GM03348 (cell line): ENCODE results near the gene LIMS2.

Experiments used
- DNase-seq: peaks from one replicate; pipeline ENCODE4 v3.0.0; 2012; ENCODE audit warnings: low spot score

LIMS2 gene

DNA sequence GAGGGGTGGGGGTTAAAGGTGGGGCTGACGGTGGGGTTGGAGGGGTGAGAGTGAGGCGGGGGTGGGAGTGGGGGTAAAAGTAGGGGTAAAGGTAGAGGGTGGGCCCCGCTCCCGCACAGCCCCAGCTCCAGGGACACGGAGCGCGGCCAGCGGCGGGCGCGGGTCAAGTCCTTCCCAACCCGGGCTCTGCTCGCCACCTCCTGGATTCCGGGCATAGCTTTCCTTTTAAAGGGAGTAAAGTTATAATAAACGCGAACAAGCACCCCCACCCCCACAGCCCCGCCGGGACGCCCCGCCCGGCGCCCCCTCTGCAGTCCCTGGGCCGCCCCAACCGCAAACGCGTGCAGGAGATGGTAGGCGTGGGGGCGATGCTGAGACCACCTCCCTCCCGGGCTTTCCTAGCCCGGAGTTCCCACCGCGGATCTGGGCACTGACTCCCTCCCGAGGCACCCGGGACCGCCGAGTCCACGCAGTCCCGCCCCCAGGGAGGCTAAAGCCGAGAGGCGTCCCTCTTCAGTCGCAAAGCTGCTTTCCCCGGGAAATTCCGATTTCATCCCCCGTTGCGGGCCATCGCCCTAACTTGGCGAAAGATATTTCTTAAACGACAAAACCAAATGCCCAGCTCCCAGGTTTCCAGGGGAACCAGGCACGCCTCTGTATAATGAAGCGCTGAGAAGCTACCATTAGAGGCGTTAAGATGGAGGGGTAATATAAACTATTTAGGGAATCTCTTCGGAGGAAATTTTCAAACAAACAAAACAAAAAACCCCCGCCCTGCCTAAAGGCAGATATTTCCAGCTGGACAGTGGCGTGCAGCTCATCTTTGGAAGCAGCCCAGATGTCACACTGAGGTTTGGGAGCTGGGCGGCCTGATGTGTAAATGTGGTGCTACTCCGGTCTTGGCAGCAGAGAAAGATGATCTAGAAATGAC lies at the start of gene LIMS2:
TSS of gene LIMS2 (minus strand) at position 200 of the 931 bp plus-strand sequence. CDS start 506 bp downstream, outside the sequence.
- DNase-seq, result peak; percentile 90

DNA sequence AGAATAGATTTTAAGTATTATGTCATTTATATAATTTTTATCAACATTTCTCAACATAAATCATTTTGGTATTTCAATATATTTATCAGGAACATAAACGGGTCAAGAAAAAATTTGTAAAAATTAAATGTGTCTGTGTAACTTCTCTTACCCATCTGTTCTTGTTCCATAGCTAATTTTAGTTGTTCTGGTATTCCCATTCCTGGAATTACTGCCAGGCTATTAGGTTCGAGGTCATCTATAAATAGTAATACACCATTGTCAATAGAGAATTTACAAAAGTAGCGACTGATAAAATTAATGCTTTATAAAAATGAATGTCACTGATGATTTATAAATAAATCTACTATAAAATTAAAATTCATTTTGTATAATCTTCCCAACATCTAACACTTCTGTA lies 47.5 kb upstream of the LIMS2 start:
- no peak for DNase-seq

- DNase-seq, result no peak
These were observed 46.6 kb upstream of the LIMS2 start for GRCh38 chr2:127721978-127722355.

DNA sequence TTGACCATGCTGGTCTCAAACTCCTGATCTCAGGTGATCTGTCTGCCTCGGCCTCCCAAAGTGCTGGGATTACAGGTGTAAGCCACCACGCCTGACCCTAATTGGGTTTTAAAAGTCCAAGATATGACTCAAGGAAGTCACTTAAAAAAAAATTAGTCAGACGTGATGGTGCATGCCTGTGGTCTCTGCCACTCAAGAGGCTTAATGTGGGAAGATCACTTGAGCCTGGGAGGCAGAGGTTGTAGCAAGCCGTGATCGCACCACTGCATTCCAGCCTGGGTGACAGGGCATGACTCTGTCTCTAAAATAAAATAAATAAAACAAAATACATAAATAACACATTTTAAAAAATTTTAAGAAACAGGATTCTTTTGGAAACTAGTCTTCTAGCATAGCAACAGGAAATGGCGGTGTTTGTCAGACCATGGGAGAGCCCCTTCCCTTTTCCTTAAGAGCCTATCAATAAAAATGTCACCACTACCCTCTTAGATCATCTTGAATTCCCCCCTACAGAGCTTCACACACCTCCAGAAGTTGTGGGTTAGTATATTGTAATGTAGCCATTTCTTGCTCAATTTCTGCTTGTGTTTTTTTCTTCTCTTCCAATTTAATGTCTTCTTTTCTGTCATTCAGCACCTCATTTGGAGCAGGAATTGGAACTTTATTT lies 46.1 kb upstream of the LIMS2 start:
- no peak for DNase-seq

- DNase-seq, result no peak
These were observed 44.2 kb upstream of the LIMS2 start for GRCh38 chr2:127719301-127720218.

GRCh38 chr2:127718271-127718670 lies 42.9 kb upstream of the LIMS2 start:
- no peak for DNase-seq

DNA sequence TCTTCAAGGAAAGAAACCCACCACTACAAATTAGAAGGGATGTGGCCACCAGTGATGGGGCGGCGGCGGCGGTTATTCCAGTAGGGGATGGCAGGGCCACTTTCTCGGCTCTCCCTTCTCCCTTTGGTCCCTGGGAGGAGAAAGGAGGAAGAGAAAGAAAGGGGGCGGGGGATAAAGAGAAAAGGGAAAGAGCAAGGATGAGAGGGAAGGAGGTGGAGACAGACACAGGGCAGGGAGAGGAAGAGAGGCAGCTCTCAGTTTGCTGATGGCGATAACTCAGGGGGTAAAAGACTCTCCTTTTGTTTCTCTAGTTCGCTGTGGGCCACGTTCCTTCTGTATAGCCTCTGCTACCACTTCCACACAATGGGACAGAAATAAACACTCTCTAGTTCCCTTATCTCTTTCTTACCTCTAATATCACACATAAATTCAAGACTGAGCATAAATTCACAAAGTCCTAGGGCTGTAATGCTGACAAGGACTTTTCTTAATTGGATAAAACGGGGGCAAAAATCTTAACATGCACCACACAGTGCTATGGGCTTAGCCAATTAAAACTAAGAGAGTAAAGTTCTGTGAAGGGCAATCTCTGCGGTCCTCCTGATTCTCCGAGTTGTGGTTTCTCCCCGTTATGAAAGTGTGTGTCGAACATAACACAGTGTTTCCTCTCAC lies 40.6 kb upstream of the LIMS2 start:
- DNase-seq, result no peak

DNA sequence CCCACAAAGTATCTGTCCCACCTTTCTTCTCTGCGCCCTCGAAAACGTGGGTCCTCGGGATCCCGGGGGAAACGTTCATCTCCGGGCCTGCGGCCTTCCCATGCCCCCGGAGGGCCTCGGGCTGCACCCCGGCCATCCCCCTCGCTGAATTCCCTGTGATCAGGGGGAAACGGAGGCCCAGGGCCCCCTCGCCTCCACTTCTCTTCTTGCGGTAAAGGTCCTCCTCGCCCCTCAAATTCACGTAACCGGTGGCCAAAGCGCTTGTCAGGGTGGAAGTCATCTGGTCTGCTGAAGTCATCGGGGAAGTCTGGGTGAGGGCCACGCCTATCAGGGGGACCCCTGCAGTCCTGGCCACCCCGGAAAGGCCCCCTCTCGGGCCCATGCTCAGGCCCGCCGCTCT lies 38.2 kb upstream of the LIMS2 start:
- no peak for DNase-seq

DNA sequence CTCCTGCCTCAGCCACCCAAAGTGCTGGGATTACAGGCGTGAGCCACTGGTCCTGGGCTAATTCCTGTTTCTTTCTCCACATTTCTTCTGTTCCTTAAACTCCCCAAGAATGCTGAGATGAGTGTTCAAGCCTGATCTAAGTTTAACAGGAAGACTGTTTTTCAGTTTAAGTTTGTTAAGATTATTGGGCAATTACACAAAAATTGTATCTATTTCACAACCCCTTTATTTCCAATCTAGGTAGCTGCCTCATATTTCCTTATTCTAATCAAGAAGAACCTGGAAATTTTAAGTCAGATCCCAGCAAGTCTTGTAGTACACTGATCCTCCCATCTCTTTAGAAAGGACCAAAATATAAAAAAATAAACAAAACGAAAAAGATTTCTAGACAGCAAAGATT lies 37.7 kb upstream of the LIMS2 start:
- no peak for DNase-seq

- no peak for DNase-seq
These were observed 34.0 kb upstream of the LIMS2 start for GRCh38 chr2:127709336-127709735.

DNA sequence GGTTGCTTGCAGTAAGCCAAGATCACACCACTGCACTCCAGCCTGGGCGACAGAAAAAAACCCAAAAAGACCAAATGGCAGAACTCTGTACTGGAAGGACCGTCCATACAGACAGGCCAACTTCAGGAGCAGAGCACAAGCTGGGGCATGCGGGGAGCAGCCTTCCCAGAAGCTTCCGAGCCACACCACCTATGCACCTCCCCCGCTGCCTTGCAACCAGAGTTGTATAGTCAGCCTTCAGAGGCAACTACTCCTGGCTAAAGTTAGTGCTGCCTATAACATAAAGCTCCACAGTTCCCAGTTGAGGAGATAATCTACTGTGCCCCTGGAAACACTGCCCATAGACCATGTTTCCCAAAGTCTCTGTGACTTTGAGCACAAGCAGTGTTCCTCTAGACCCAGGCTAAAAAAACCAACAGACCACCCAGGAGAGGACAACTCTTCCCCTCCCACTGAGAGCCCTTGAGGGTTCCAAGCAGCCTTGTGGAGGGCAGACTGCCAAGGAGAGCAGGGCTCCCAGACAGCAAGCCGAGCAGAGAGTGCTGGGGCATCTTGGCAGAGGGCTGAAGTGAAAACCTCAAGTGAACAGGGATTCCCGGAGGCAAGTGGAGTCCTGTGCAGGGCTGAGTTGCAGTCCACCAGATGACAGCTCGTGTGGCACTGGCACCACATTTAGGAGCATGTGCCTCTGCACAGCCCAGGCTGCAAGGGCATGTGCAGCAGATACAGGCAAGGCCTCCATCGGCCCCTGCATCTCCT lies 32.7 kb upstream of the LIMS2 start:
- DNase-seq, result no peak

GRCh38 chr2:127706215-127706990 lies 31.1 kb upstream of the LIMS2 start:
- DNase-seq, result no peak

GRCh38 chr2:127705391-127706065 lies 30.2 kb upstream of the LIMS2 start:
- DNase-seq, result peak; percentile 23

DNA sequence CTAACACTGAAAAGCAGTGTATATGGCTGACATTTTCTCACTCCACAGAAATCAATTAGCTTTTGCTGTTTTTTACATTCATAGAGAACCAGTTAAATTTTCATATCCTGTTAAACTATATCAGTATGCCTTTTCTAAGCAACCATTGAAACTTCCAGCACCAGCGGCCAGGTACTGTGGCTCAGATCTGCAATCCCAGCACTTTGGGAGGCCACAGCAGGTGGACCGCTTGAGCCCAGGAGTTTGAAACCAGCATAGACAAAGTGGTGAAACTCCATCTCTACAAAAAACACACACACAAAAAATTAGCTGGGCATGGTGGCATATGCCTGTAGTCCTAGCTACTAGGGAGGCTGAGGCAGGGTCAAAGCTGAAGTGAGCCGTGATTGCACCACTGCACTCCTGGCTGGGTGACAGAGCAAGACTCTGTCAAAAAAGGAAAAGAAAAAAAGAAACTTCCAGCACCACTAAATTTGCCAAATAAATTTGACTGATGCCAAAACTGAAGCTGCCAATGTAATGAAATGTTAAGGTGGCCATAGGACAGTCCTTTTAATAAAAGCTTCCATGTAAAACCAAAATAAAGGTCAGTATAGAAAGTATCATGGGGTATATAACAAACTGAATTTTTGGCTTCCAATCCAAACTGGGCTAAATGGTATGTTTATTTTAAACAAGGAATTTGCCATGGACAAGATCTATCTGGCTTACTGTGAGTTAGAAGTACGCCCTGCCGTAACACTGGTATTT lies 29.5 kb upstream of the LIMS2 start:
- no peak for DNase-seq

DNA sequence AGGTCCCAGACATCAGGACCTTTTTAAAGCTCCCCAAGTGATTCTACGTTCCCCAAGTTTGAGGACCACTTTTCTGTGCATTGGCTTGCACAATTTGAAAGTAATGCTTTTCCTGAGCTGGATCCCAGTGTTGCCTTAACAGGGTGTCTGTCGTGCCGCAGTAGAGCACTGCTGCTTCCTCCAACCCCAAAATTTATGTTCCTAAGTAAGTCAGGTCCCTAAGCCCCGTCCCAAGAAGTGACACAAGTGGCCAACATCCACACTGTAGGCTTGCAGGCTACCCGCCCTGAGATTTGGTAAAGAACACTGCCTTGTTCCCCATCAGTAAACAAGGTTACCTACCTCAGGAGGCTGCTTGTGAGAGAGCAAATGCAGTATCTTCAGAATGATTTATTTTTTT lies 28.0 kb upstream of the LIMS2 start:
- DNase-seq, result no peak

DNA sequence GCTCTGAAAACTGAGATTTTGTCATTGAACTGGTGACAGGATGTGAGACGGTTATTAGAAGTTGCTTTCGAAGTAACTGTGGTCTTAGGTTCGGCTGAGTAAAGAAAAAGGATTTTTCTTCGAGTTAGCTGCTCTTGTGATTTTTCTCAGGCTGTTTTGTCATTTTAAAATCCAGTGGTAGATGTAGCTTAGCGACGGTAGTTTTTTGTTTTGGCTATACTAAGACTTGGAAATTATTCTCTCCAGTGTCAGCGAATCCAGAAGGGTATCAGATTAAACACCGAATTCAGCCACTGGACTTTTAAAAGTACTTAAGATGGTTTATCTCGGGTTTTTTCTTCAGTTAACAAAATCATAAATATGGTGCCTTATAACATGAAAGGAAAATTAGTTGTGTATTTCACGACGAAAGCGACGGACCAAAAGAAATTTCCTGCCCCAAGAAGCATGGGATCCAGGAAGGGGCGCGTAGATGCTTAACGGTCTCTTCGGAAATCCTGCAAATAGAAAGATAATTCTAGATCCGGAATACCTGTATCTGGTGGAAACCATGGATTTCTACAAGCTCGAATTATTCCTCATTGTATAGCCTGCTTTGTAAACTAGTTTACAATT lies 27.2 kb upstream of the LIMS2 start:
- DNase-seq, result no peak

- DNase-seq, result peak; percentile 88
These were observed 26.5 kb upstream of the LIMS2 start for GRCh38 chr2:127701651-127702394.

- DNase-seq, result peak; percentile 97
These were observed 25.9 kb upstream of the LIMS2 start, which contains the start of gene SFT2D3 for GRCh38 chr2:127701193-127701650. TSS of gene SFT2D3 (plus strand) at chr2:127701497. CDS start at chr2:127701529, 32 bp downstream.
